Upper lobe of left lung (tissue), 4 donors: ENCODE data around the gene ATXN7.

Source experiments
- POLR2A ChIP-seq, 4 donors: fragments of 450-650 bp; IDR thresholded peaks; one replicate each; pipeline ENCODE4 v1.5.1; 2016 to 2017; ENCODE audit warnings: antibody characterized with exemption in 4 of 4, mild to moderate bottlenecking in 2 of 4
- POLR2AphosphoS5 ChIP-seq, 2 donors: sonication (generic); formaldehyde crosslinking; IDR thresholded peaks; one replicate each; pipeline ENCODE4 v1.5.1; 2017; ENCODE audit warnings: antibody characterized with exemption in 2 of 2
- TF ChIP-seq, protein P1 (sequence below), 6 experiments: fragments of 450-650 bp in 4 of 6; fragments of 200-600 bp in 2 of 6; sonication (generic) in 2 of 6; IDR thresholded peaks; one replicate each; pipeline ENCODE4 v1.5.1; 2016 to 2019; ENCODE audit warnings: antibody characterized with exemption in 6 of 6

DNA sequence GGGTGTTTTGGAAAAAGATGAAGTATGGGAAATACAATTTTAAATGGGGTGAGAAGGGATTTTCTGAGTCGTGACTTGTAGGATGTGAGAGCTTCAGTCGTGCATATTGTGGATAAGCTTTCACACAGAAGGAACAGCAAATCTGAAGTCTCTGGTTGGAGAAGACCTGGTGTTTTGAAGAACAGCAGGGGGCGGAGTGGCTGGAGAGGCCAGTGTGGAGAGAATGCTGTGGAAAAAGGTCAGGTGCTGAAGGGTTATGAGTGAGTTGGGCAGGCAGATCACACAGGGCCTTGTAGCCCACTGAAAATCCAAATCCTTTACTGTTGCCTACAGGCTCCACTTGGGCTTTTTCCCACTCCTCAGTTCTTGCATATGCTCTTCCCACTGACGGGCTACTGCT lies 62.6 kb downstream of the ATXN7 start:
- TF ChIP-seq POLR2AphosphoS5 (IDR thresholded peaks at IDR 0.05) = no peak
- TF ChIP-seq, protein P1, sequence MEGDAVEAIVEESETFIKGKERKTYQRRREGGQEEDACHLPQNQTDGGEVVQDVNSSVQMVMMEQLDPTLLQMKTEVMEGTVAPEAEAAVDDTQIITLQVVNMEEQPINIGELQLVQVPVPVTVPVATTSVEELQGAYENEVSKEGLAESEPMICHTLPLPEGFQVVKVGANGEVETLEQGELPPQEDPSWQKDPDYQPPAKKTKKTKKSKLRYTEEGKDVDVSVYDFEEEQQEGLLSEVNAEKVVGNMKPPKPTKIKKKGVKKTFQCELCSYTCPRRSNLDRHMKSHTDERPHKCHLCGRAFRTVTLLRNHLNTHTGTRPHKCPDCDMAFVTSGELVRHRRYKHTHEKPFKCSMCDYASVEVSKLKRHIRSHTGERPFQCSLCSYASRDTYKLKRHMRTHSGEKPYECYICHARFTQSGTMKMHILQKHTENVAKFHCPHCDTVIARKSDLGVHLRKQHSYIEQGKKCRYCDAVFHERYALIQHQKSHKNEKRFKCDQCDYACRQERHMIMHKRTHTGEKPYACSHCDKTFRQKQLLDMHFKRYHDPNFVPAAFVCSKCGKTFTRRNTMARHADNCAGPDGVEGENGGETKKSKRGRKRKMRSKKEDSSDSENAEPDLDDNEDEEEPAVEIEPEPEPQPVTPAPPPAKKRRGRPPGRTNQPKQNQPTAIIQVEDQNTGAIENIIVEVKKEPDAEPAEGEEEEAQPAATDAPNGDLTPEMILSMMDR (IDR thresholded peaks at IDR 0.05) = no peak
- no peak for TF ChIP-seq POLR2A (IDR thresholded peaks at IDR 0.05)
